Thoracic aorta (tissue), 2 donors: ENCODE results near the gene RAPGEF2. TPM values are rescaled to one million over a fixed set of nuclear protein-coding genes. Genes with fewer than 3 reads are reported as not detected.

ENCODE experiments used
- ATAC-seq: fragments of 150-250 bp; one replicate; pipeline ENCODE4 v1.8.0; 2017; ENCODE audit warnings: low read depth; ENCODE audit not compliant: insufficient number of reproducible peaks, low FRiP score
- DNase-seq: peaks from one replicate; pipeline ENCODE4 v3.0.0-alpha.2; 2020; ENCODE audit warnings: low spot score
- H3K27ac ChIP-seq, 2 donors: fragments of 200-600 bp; sonication (generic); 1 replicate in 1 of 2; 2 replicates in 1 of 2; pipeline ENCODE4 v1.5.1; 2016; ENCODE audit warnings: mild to moderate bottlenecking in 2 of 2, moderate library complexity in 2 of 2
- H3K27me3 ChIP-seq: fragments of 200-600 bp; sonication (generic); replicated peaks from 2 replicates; pipeline ENCODE4 v1.6.0; 2016; ENCODE audit warnings: mild to moderate bottlenecking; ENCODE audit not compliant: insufficient read depth
- H3K36me3 ChIP-seq: fragments of 200-600 bp; sonication (generic); one replicate; pipeline ENCODE4 v1.5.1; 2016
- H3K4me1 ChIP-seq, 2 donors: fragments of 200-600 bp; sonication (generic); 1 replicate in 1 of 2; 2 replicates in 1 of 2; pipeline versions ENCODE4 v1.5.1 to v1.6.0; 2016; ENCODE audit warnings: low read depth in 2 of 2, mild to moderate bottlenecking in 1 of 2; ENCODE audit not compliant: control insufficient read depth in 1 of 2
- H3K4me3 ChIP-seq: fragments of 200-600 bp; sonication (generic); 2 replicates; pipeline ENCODE4 v1.5.1; 2016; ENCODE audit warnings: mild to moderate bottlenecking
- H3K9me3 ChIP-seq: fragments of 200-600 bp; sonication (generic); 2 replicates; pipeline ENCODE4 v1.5.1; 2016
- total RNA-seq, 2 donors: library from RNA; depleted of rRNA; stranded (reverse); fragments of >200 nt; gene quantifications; one replicate each; pipeline versions ENCODE4 v1.1.0 to v1.2.3, GENCODE V29; 2016
- TF ChIP-seq, protein P1 (sequence below): fragments of 200-600 bp; sonication (generic); IDR thresholded peaks from one replicate; pipeline ENCODE4 v1.5.1; 2019; ENCODE audit warnings: antibody characterized with exemption

Gene RAPGEF2
- total RNA-seq, 2 donors from 2014 or later: 63.0 to 63.6 TPM

GRCh38 chr4:159121371-159121770 is 18.5 kb downstream of the RAPGEF2 start:
- peaks cover 11 to 29% of the 10 kb centered on the region in 2 donors for H3K4me1 ChIP-seq
- no peaks in the 10 kb centered on the region for H3K36me3 ChIP-seq
- ATAC-seq: no peak
- no peak for DNase-seq
- TF ChIP-seq, protein P1, sequence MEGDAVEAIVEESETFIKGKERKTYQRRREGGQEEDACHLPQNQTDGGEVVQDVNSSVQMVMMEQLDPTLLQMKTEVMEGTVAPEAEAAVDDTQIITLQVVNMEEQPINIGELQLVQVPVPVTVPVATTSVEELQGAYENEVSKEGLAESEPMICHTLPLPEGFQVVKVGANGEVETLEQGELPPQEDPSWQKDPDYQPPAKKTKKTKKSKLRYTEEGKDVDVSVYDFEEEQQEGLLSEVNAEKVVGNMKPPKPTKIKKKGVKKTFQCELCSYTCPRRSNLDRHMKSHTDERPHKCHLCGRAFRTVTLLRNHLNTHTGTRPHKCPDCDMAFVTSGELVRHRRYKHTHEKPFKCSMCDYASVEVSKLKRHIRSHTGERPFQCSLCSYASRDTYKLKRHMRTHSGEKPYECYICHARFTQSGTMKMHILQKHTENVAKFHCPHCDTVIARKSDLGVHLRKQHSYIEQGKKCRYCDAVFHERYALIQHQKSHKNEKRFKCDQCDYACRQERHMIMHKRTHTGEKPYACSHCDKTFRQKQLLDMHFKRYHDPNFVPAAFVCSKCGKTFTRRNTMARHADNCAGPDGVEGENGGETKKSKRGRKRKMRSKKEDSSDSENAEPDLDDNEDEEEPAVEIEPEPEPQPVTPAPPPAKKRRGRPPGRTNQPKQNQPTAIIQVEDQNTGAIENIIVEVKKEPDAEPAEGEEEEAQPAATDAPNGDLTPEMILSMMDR: no peak
- H3K27me3 ChIP-seq: no peaks in the 10 kb centered on the region
- H3K27ac ChIP-seq: no peak overlapping the region
- H3K9me3 ChIP-seq: no peaks in the 10 kb centered on the region
- no peak overlapping the region for H3K4me3 ChIP-seq

DNA sequence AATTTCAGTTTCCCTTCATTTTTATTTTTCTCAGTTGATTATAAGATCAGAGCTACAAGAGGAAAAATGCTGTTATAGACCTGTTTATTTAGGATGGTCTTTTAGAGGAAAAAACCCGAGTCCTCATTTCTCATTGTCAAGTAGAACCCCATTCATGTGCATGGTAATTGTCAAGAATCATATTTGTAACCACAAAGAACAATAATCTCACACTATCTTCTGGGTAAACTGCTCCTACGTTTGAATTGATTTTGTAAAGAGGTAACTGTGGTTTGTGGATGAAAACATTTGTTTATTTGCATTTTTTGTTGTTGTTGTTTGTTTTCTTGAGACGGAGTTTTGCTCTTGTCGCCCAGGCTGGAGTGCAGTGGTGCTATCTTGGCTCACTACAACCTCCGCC is 23.8 kb downstream of the RAPGEF2 start:
- H3K27me3 ChIP-seq: no peaks in the 10 kb centered on the region
- H3K27ac ChIP-seq: no peak overlapping the region
- TF ChIP-seq, protein P1: no peak
- H3K36me3 ChIP-seq: no peaks in the 10 kb centered on the region
- ATAC-seq (no peak), DNase-seq (no peak)
- no peak overlapping the region for H3K4me3 ChIP-seq
- H3K4me1 ChIP-seq: peaks cover 10 to 31% of the 10 kb centered on the region in 2 donors
- H3K9me3 ChIP-seq: no peaks in the 10 kb centered on the region

- TF ChIP-seq, protein P1: no peak
Observed at GRCh38 chr4:159127745-159128518, 25.1 kb downstream of the RAPGEF2 start.

DNA sequence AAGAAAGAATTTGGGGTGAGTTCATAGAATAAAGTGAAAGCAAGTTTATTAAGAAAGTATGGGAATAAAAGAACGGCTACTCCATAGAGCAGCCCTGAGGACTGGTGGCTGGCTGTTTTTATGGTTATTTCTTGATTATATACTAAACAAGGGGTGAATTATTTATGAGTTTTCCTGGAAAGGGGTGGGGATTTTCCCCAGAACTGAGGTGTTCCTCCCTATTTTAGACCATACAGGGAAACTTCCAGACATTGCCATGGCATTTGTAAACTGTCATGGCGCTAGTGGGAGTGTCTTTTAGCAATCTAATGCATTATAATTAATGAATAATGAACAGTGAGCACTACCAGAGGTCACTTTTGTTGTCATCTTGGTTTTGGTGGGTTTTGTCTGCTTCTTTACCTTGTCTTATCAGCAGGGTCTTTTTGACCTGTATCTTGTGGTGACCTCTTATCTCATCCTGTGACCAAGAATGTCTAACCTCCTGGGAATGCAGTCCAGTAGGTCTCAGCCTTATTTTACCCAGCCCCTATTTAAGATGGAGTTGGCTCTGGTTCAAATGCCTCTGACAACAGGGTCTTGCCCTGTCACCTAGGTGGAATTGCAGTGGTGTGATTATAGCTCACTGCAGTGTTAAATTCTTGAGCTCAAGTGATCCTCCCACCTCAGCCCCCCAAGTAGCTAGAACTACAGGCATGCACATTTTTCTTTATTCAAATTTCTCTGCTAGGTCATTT is 27.1 kb downstream of the RAPGEF2 start:
- H3K4me1 ChIP-seq: peaks cover 6 to 21% of the 10 kb centered on the region in 2 donors
- TF ChIP-seq, protein P1: no peak
- H3K27me3 ChIP-seq: no peaks in the 10 kb centered on the region
- ATAC-seq (no peak), DNase-seq (no peak)
- H3K27ac ChIP-seq: no peak overlapping the region
- H3K4me3 ChIP-seq: no peak overlapping the region
- no peaks in the 10 kb centered on the region for H3K36me3 ChIP-seq
- H3K9me3 ChIP-seq: no peaks in the 10 kb centered on the region

More at GRCh38 chr4:159127745-159128518, 25.1 kb downstream of the RAPGEF2 start:
- Histone ChIP-seq H3K9me3 (no peaks in the 10 kb centered on the region), H3K27ac (no peak overlapping the region), H3K36me3 (no peaks in the 10 kb centered on the region), H3K4me1 (peaks cover 10 to 31% of the 10 kb centered on the region in 2 donors), H3K4me3 (no peak overlapping the region), H3K27me3 (no peaks in the 10 kb centered on the region)
- DNase-seq: no peak
- no peak for ATAC-seq

GRCh38 chr4:159131564-159131963 is 28.7 kb downstream of the RAPGEF2 start:
- Histone ChIP-seq H3K4me1 (peaks cover 1 to 12% of the 10 kb centered on the region in 2 donors), H3K9me3 (no peaks in the 10 kb centered on the region), H3K27me3 (no peaks in the 10 kb centered on the region), H3K27ac (no peak overlapping the region), H3K4me3 (no peak overlapping the region), H3K36me3 (no peaks in the 10 kb centered on the region)
- no peak for DNase-seq
- TF ChIP-seq, protein P1: no peak
- no peak for ATAC-seq
